OCI-LY3 (cell line): ENCODE measurements around the gene NPEPL1.

Experiments
- CTCF ChIP-seq: fragments of 200-600, 300-600 bp; sonication (generic); IDR thresholded peaks from 2 replicates; pipeline ENCODE4 v1.5.1; 2014; ENCODE audit warnings: antibody characterized with exemption, low read length, low read depth
- EZH2phosphoT487 ChIP-seq: fragments of 200-600 bp; shearing (Covaris generic); IDR thresholded peaks from 2 replicates; pipeline ENCODE4 v1.6.1; 2018; ENCODE audit warnings: antibody characterized with exemption, mixed run types, low read depth

GRCh38 chr20:58657986-58658385 is 34.6 kb upstream of the NPEPL1 start:
- TF ChIP-seq CTCF (no peak), EZH2phosphoT487 (no peak)
